Endothelial cell (in vitro differentiated cells): ENCODE results near the gene FGGY. TPM values are rescaled to one million over a fixed set of nuclear protein-coding genes. Genes with fewer than 3 reads are reported as not detected.

Source experiments
- DNase-seq: peaks from one replicate; pipeline ENCODE4 v3.0.0; 2021; ENCODE audit warnings: low spot score
- H3K27ac Mint-ChIP-seq: one replicate; pipeline ENCODE4 v1.8.0; 2021; ENCODE audit warnings: mixed read lengths, inconsistent platforms; ENCODE audit not compliant: unreplicated experiment
- H3K27me3 Mint-ChIP-seq: one replicate; pipeline ENCODE4 v1.8.0; 2021; ENCODE audit warnings: mild to moderate bottlenecking, moderate library complexity, mixed read lengths, inconsistent platforms; ENCODE audit not compliant: unreplicated experiment
- H3K36me3 Mint-ChIP-seq: one replicate; pipeline ENCODE4 v1.8.0; 2021; ENCODE audit warnings: mild to moderate bottlenecking, low read depth, mixed read lengths, inconsistent platforms; ENCODE audit not compliant: unreplicated experiment
- H3K4me1 Mint-ChIP-seq: one replicate; pipeline ENCODE4 v1.8.0; 2021; ENCODE audit warnings: mild to moderate bottlenecking, mixed read lengths, inconsistent platforms; ENCODE audit not compliant: unreplicated experiment
- H3K4me3 Mint-ChIP-seq: one replicate; pipeline ENCODE4 v1.8.0; 2021; ENCODE audit warnings: mild to moderate bottlenecking, mixed read lengths, inconsistent platforms; ENCODE audit not compliant: unreplicated experiment
- H3K9me3 Mint-ChIP-seq: one replicate; pipeline ENCODE4 v1.8.0; 2021; ENCODE audit warnings: mixed read lengths, inconsistent platforms; ENCODE audit not compliant: unreplicated experiment
- total RNA-seq: library from RNA; stranded (reverse); fragmentation: NEBNext Ultra II Directional; extraction: Animal tissue kit (Norgen Biotek cat#: 25700); gene quantifications from one replicate; pipeline ENCODE4 v1.2.1, GENCODE V29; 2021; ENCODE audit not compliant: unreplicated experiment
- TF ChIP-seq, protein P1 (sequence below): fragments of 200-600 bp; sonication (generic); IDR thresholded peaks from one replicate; pipeline ENCODE4 v1.5.0; 2021; ENCODE audit warnings: antibody characterized with exemption; ENCODE audit not compliant: unreplicated experiment

FGGY gene
- total RNA-seq, 1 donor from 2014 or later = 41.2 TPM

DNA sequence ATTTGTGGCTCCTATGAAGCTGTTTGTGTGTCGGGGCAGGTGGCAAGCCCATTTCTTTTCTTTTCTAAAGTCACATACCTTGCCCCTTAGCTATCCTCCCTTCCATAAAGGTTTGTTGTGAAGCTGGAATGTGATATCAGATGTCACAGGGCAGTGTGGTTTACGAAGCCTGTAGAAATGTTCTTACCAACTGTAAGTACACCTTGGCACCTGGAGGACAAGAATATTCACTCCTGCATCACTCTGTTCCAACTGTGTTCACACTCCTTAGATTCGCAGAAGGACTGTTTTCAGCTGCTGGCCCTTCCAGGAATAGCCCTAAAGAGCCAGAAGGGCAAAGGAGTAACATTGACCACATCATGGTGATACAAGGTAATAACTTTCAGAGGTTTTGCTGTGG is 176.9 kb downstream of the FGGY start:
- no peak overlapping the region for H3K4me3 Mint-ChIP-seq
- H3K9me3 Mint-ChIP-seq = peaks cover 6% of the 10 kb centered on the region
- TF ChIP-seq, protein P1, sequence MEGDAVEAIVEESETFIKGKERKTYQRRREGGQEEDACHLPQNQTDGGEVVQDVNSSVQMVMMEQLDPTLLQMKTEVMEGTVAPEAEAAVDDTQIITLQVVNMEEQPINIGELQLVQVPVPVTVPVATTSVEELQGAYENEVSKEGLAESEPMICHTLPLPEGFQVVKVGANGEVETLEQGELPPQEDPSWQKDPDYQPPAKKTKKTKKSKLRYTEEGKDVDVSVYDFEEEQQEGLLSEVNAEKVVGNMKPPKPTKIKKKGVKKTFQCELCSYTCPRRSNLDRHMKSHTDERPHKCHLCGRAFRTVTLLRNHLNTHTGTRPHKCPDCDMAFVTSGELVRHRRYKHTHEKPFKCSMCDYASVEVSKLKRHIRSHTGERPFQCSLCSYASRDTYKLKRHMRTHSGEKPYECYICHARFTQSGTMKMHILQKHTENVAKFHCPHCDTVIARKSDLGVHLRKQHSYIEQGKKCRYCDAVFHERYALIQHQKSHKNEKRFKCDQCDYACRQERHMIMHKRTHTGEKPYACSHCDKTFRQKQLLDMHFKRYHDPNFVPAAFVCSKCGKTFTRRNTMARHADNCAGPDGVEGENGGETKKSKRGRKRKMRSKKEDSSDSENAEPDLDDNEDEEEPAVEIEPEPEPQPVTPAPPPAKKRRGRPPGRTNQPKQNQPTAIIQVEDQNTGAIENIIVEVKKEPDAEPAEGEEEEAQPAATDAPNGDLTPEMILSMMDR = no peak
- H3K27me3 Mint-ChIP-seq = peaks cover 9% of the 10 kb centered on the region
- H3K36me3 Mint-ChIP-seq = peaks cover 32% of the 10 kb centered on the region
- no peak overlapping the region for H3K27ac Mint-ChIP-seq
- peaks cover 15% of the 10 kb centered on the region for H3K4me1 Mint-ChIP-seq
- DNase-seq = no peak

DNA sequence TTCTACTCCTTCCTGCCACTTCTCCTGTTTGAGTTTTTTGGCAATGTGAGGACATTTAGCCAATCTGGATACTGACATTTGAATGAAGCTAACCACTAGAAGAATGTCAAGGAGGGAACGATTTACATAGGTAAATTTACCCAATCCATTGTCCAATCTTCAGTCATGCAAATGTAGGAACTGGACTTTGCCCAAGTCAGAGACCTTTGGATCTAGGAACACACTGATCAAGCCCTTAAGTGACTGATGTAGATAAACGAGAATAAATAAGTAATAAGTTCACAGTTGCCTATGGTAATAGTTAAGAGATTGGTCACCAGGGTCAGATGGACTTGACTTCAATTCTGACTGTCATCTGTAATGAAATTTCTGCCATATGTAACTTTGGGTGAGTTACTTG is 177.6 kb downstream of the FGGY start:
- Mint-ChIP-seq H3K4me3 (no peak overlapping the region), H3K27ac (no peak overlapping the region), H3K27me3 (peaks cover 9% of the 10 kb centered on the region)

DNA sequence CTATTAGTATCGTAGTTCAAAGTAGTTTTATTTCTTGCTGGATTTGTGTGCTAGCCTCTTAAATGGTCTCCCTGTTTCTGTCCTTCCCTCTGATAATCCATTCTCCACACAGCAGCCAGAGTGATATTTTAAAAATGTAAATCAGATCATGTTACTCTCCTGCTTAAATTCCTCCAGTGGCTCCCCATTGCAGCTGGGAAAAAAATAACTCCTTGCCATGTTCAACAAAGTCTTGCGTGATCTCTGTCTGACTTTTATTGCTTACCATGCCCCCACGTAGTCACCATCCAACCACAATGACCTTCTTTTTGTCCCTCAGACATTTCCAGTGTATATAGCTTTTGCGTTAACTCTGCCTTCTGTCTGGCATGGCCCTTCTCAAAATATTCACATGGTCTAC is 178.8 kb downstream of the FGGY start:
- H3K27me3 Mint-ChIP-seq = peaks cover 7% of the 10 kb centered on the region
- peaks cover 9% of the 10 kb centered on the region for H3K4me1 Mint-ChIP-seq
- H3K9me3 Mint-ChIP-seq = peaks cover 6% of the 10 kb centered on the region
- H3K4me3 Mint-ChIP-seq = no peak overlapping the region
- TF ChIP-seq, protein P1 = no peak
- no peak for DNase-seq
- no peak overlapping the region for H3K27ac Mint-ChIP-seq
- H3K36me3 Mint-ChIP-seq = peaks cover 22% of the 10 kb centered on the region

More for the DNA sequence above, 177.6 kb downstream of the FGGY start:
- no peak for DNase-seq
- Mint-ChIP-seq H3K36me3 (peaks cover 31% of the 10 kb centered on the region), H3K9me3 (peaks cover 6% of the 10 kb centered on the region), H3K4me1 (peaks cover 15% of the 10 kb centered on the region)
- TF ChIP-seq, protein P1 = no peak

DNA sequence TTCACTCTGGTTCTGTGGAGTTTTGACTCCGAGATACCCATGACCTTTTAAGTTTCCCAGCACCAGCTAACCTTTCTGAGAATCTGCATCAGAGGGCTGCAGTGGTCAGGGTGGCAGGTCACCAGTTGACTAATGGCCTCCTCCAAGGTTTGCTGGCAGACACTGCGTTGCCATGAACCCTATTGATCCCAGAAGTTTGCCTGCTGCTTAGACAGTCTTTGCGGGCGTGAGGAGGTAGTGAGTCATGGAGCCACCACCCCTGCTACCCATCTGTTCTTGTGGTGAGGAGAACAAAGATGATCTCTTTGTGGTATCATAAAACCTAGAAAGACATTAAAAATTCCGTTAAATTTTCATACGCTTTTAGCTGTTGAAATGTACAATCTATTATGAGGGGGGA is 180.4 kb downstream of the FGGY start:
- Mint-ChIP-seq H3K27me3 (peaks cover 2% of the 10 kb centered on the region), H3K27ac (no peak overlapping the region), H3K36me3 (peaks cover 14% of the 10 kb centered on the region), H3K4me3 (no peak overlapping the region), H3K9me3 (no peaks in the 10 kb centered on the region), H3K4me1 (no peaks in the 10 kb centered on the region)
- TF ChIP-seq, protein P1 = no peak
- DNase-seq = no peak

DNA sequence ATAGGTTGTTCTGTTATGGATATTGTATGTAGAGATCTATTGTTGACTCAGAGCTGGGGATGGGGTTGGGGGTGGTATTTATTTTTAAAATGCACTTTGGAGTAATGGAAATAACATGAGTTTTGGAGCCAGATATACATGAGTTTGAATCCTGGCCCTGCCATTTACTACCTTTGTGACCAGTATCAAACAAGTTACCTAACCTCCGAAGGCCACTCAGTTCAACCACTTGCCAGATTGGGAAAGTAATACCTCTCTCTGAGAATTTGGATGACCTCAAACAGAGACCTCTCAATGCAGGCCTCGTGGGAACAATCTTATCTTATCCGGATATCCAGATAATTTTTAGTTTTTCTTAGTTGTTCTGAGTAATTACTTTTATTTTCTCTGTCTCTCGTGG is 181.0 kb downstream of the FGGY start:
- Mint-ChIP-seq H3K4me3 (no peak overlapping the region), H3K9me3 (no peaks in the 10 kb centered on the region), H3K27me3 (peaks cover 2% of the 10 kb centered on the region), H3K36me3 (peaks cover 11% of the 10 kb centered on the region), H3K4me1 (no peaks in the 10 kb centered on the region), H3K27ac (no peak overlapping the region)
- no peak for DNase-seq
- TF ChIP-seq, protein P1 = no peak
